ENCODE data around the gene MRPL39.
A peak's percentile ranks its signal among the peaks of the same experiment; 100 is the strongest.

MRPL39 gene

DNA sequence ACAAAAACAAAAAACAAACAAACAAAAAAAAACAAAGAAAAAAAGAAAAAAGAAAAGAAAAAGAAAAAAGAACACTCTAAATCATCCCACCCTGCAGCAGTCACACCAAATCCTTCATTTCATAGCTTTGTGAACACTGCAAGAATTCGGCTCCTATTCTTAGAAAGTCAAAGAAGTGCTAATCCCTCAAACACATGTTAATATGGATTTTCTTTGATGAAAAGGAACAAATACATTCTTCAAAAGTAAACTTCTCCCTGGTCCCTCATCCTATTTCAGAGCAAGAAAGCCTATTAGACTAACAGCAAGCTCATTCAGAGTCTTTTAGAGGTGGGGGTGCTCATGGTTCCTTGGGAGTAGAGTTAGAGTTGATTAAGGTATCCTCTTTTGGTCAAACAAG lies 7.2 kb upstream of the MRPL39 start:
- no peak for DNase-seq (ENCODE audit: low read depth)

DNA sequence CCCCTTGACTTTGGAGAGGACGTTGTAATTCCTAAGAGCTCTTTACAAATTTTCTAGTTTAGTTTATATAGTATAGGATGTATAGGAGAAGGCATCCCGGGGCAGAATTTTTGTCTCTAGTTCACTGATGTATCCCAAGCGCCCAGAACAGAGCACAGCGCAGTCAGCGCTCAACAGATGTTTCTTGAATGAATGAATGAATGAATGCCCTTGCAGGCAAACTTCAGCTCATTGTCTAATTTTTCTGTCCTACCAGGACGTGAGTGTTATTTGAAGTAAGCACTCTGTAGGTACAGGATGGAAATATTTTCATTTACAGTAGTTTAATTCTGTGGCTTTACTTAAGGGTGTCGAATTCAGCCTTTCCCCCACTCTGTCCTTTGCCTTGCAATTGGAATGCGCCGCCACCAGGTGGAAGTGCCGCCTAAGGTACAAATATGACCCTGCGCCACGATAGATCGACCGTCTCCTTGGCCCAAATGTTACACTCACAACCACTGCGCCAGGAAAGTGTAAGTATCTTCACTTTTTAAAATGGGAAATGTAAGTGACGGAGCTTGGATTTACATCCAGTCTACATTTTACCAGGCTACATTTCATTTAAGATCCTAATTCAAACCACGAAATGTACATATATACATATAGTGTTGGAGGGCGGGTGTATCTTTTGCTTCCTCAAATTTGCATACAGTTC lies 910 bp upstream of the MRPL39 start:
- peak; percentile 63 for DNase-seq (ENCODE audit: low read depth)

DNA sequence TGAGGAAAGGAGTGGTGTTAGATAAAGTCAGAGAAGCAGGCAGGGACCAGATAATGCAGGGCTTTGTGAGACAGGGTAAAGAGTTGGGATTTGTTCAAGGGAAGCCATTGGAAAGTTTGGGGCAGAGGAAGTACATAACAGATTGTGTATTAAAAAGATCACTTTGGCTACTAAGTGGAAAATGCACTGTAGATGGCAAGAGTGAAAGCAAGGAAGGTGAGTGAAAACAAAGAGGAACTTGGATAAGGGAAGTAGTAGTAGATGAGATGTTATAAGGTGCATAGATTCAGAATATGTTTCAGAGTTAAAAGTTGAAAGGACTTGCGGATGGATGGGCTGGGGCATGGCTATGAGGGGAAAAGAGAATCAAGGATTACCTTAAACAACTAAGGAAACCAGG lies 17.4 kb downstream of the MRPL39 start:
- no peak for DNase-seq (ENCODE audit: low read depth)

DNA sequence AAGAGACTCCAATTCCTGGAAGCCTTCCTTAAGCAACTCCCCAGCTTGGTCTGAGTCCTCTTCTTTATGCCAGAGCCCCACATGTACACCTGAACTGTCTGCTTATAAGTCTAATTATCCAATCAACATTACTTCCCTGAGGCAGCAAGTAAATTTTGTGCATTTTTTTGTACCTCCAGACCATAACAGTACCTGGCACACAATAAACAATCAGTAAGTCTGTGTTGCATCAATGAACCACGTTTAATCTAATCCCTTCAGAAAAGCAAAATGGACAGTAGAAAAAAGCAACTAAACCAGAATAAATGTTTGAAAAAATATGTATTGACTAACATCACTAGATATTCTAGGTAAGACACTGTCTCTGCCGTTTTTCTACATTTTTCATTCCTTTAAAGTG lies 20.5 kb downstream of the MRPL39 start:
- DNase-seq (ENCODE audit: low read depth) = no peak

DNA sequence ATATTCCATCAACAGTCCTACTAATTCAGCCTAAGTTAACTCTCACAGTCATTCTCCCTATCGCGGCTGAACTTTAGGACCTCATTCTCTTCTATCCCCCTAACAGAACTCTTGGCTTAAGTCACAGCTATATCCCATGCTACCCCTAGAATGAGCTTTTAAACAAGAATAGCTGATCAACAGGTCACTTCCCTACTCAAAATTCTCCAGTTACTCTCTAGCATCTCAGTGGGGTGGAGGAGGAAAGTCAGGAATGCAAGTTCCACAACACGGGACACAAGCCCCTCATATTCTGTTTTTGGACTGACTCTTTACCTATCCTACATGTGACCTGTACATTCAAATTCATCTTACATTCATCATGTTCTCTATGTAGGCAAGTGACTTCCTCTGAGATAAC lies 21.0 kb downstream of the MRPL39 start:
- DNase-seq (ENCODE audit: low read depth) = no peak

DNA sequence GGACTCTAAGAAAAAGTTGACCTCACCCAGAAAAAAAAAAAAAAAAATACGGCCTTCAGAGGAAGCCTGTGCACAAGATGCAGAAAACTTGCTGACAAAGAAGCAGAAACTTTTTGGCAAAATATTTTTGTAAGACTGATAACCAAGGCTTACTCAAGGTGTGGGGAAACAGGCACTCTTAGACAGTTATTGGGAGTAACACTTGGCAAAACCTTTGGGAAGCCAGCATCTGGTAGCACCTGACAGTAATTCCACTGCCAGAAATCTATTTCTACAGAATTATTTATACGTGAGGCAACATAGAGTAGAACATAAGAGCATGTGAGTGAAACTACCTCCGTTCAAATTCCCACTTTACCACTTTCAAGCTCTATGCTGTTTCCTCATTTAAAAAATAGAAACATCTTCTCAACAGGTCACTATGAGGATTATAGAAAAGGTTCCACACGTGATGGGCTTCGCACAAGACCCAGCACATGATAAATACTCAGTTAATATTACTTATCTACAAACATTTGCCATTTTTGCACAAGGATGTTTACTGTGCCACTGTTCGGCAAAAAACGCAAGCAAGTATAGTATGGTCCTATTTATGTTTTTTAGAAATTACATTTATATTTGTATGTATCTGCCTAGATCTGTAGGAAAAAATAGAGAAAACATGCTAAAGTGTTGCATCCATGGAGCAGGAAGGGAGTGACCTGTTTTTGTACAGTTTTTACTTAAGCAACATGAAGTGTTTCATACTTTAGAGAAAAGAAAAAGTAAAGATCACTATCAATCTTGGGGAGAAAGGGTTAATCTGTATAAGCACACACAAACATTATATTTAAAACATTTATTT lies 22.2 kb downstream of the MRPL39 start:
- DNase-seq (ENCODE audit: low read depth) = no peak

DNA sequence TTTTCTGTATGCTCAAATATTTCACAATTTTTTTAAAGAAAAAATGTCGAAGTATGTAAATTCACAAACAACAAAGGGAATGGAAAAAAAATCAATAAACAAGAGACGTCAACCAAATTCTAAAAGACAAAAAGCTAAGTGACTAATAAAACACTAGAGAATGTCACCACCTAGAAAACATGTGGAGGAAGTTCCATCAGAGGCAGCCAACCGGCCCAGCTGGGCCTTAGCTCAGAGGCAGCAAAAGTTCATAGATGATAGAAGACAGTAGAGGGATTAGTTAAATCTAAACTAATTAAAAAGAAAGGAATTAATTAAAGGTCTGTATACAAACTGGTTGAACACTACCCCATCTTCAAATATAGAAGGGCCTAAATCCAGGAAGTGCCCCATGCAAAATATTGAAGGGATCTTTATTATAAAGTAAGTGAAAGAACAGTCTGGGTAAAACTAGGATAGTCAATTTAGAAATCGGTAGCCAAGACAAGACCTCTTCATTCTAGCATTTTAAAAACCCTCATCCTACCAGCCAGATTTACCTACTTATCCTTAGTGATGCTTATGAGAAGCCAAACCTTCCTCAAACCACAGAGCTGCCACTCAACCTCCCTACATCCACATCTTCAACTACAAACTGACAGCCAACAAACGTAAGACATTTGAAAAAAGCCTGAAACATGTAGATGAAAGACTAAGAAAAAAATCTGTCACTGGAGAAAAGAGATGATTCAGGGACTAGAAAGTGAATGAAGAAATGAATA lies 23.7 kb downstream of the MRPL39 start:
- no peak for DNase-seq (ENCODE audit: low read depth)

DNA sequence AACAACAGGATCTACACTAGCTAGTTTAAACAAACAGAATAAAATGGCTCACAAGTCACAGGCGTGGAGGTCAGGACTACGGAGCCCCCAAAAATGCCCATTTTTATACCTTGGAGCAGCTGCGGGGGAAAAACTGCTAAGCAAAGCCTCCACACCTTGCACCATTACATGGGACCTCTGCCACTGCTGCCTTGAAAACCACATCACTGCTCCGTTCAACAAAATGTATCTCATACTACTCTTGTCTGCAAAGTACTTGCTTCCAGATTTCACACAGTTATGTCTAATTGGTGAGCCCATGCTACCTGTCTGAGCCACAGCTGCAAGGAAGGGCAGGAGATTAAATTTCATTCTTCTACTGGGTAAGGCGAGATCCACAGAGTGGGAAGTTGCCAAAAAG lies 24.4 kb downstream of the MRPL39 start:
- DNase-seq (ENCODE audit: low read depth) = no peak

DNA sequence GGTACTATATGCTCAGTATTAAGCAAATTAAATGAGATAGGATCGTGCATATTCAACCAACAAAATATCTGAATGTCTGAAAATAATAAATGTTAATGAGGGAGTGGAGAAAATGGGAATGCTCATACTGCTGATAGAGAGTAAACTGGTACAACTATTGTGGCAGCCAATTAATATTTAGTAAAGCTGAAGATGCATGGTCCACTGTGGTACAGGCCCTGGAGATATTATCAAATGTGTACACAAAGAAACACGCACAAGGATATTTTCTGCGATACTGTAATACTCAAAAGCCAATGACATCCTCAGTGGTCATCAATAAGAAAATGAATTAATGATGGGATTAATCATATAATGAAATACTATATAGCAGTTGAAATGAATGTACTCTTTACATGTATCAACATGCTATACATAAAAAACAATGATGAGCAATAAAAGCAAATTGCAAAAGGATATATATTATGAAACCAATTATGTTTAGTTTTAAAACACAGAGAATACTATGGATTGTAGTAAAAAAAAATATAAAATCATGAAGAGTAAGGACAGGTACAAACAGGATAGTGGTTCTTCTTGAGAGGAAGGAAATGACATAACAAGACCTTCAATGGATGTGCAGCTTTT lies 25.0 kb downstream of the MRPL39 start:
- no peak for DNase-seq (ENCODE audit: low read depth)

DNA sequence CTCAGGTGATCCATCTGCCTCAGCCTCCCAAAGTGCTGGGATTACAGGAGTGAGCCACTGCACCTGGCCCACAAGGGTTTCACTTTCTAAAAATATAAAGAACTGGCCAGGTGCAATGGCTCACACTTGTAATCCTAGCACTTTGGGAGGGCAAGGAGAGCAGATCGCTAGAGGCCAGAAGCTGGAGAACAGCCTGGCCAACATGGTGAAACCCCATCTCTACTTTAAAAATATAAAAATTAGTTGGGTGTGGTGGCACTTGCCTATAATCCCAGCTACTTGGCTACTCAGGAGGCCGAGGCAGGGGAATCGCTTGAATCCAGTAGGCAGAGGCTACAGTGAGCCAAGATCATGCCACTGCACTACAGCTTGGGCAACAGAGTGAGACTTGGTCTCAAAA lies 25.7 kb downstream of the MRPL39 start:
- no peak for DNase-seq (ENCODE audit: low read depth)

DNA sequence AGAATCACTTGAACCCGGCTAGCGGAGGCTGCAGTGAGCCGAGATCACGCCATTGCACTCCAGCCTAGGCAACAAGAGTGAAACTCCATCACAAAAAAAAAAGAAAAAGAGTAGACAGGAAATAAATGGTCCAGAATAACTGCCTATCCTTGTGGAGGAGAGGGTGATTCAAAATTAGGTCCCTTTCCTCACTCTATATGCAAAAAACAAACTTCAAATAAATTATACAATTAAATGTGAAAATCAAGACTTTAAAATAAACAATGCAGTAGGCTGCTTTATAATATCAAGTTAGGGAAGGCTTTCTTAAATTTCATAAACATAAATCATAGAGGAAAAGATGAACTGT lies 26.4 kb downstream of the MRPL39 start:
- no peak for DNase-seq (ENCODE audit: low read depth)

DNA sequence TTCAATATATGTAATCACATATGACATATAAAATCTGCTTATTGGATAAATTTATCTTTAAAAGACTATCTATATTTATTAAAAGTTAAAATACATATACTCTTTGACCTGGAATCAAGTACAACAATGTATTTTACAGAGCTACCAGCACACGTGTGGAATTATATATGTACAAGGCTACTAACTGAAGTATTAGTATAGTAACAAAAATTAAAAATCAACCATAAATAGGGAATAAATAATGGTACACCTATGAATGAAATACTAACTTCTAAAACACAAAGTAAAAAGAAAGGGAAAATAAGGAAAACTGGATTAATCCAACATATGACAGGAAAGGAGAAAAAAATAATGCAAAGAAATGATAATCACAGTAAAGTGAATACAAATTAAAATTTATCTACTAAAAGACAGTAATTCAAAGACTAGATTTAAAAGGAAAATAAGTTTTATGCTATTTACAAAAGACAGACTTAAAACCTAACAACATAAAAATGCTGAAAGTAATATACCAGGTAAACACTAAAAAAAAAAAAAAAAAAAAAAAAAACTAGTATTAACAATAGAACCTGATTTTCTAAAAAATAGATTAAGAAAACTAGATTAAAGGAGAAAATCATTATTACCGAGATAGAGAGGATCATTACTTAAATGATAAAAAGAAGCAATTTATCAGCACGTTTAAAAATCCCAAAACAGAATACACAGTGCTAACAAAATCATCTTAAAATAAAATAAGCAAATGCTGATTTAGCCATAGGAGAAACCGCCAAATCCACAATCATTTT lies 27.9 kb downstream of the MRPL39 start:
- no peak for DNase-seq (ENCODE audit: low read depth)

DNA sequence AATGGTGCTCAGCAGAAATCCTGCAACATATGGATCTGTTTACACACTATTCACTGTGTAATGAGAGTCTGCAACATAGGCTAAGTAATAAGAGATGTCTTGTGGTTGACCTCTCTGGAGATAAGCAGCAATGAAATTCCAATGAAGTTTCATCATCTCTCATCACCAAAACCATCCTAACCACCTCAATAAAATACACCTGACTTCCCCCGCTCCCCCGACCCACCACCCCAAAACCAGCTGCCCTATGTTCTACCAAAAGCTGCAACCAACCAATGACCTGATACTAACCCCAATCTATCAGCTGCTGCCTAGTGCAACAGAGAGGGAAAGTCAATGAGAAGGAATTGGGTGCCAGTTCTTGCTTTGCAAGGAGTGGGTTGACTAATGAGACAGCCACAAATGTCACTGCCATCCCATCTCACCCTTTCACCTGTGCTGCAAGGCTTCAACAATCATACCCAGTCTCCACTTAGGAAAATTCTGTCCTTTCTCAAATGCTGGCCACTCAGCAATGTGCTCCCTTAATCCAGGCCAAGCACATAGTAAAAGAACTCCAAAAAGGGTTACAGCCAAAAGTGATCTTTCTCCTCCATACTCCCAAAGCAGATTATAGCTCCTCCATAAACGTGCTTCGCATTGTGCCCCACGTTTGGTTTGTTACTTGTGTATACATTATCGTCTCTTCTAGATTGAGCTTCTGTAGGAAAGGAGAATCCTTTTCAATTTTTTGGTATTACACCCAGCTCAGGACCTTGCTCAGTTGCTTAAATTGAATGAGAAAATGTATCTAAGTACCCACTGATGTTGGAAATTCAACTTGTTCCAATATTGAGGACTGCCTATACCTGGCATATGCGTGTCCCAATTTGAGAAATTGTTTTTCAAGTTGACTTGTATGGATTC lies 29.0 kb downstream of the MRPL39 start:
- no peak for DNase-seq (ENCODE audit: low read depth)

DNA sequence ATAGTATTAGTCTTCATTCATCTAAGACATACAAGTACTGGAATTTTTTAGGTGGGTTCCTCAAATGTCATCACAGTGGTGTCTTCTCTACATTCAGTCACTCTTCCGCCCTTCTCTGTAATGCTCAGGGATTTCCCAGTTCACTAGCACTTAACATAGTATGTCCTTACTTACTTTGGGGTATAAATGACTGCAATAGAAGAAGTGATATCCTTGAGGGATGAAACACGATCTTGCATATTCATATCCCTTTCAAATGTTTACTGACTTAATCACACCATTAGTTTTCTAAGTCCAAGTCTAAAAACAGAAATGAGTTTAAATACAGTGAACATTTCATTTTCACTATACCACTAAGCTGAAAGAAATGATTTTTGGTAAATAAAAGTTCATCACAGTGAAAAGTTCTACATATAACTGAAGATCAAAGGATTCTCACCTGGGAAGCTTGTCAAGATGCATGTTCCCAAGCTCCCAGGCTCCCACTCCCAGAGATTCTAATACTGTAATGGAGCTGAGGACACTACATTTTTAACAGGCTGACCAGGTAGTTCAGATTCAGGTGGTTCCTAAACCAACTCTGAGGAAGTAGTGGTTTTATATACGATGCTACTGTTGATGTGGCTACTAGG lies 29.7 kb downstream of the MRPL39 start:
- no peak for DNase-seq (ENCODE audit: low read depth)

DNA sequence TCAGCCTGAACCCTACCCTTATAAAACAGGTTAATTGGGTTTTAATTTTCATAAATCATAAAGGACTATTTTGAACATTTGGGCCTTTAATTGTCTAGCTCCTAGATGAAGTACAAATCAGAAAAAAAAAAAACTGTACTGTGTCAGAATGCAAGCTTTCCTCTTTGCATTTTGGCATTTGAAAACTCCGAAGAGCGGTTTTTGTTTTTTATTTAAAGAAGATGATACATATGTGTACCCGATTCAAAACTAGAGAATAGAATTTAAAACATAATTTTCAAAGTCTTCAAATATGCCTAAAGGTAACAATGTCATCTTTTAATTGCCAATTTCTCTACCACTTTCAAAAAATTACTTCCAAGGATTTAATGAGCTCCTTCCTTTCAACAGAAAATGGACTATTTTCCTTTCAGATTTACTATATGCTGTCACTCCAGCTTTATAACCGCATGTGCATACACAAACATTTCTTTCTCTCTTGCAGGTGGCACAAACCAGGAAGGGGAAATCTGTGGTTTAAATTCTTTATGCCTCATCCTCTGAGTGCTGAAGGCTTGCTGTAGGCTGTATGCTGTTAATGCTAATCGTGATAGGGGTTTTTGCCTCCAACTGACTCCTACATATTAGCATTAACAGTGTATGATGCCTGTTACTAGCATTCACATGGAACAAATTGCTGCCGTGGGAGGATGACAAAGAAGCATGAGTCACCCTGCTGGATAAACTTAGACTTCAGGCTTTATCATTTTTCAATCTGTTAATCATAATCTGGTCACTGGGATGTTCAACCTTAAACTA lies 33.7 kb downstream of the MRPL39 start:
- no peak for DNase-seq (ENCODE audit: low read depth)

DNA sequence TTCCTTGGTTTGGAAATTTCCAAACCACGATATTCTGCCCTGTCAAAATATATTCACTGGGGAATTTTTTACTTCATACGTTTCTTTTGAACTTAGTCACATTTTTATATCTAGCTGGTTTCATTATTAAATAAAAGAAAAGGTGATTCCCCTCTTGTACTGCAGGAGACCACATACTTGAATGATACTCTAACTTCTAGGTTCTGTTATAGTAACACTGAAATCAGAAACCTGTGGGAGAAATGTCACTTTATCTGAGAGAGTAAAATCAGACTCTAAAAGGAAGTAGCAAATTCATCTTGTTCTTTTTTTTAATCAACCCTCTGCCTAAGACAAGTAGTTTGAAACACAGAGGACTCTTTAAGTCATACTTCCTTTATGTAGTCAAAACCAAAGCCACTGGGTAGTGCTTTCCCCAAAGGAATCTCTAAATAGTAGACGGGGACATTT lies 34.4 kb downstream of the MRPL39 start:
- DNase-seq (ENCODE audit: low read depth) = no peak

DNA sequence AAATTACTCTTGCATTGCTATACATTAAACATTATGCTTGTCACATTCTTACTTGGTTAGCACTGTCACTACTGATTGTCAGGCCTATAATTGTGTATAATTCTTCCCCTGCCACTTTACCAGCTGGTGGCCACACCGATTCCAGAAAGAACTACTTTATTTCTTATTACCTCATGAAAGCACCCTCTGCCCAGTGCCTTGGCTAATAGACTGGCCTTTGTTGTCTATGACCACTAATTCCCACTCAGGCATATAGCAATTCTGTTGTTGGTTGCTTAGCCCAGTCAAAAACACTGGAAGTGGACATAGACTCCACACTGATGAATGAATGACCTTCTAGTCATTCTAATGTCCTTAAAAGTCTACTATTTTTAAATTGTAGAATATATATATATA lies 35.6 kb downstream of the MRPL39 start:
- no peak for DNase-seq (ENCODE audit: low read depth)

DNA sequence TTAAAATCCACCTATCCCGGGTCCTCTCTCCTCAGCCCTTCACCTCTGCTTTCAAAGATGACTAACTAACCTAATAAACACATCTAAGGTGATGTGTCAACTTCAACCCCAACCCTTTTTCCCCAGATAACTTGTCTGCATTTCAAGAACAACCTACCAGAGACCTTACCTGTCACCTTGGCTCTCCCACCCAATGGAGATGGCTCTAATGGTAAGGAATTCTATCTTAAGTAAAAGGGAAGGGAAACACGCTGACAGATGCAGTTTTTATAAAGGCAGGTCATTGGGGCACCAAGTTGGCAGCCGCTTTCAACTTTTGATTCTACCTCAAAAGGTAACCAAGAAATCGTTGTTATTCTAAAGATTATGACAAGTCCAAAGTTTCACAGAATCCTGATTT lies 37.6 kb downstream of the MRPL39 start:
- no peak for DNase-seq (ENCODE audit: low read depth)

DNA sequence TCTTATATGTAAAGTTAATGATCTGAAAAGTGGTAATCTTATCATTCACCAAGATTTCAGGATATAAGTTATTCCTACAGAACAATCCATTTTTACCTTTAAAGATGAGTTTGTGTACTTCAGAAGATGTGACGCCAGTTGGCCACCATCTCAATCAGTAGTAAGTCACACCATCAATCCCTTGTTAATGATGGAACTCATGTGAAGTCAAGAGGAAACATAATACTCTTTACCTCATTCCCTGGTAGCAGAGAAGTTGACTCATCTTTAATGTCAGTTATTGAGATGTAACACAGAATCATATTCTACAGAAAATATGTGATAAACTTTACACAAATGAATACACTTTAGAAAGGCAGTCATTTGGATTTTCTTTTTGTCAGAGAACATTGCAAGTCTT lies 38.2 kb downstream of the MRPL39 start:
- DNase-seq (ENCODE audit: low read depth) = no peak

Data from CMK (cell line).